Tibial nerve (tissue), 4 donors: ENCODE measurements around the gene BACE2.

Experiments
- CTCF ChIP-seq, 5 experiments: fragments of 200-600 bp in 3 of 5; fragments of 450-650 bp in 2 of 5; sonication (generic) in 3 of 5; IDR thresholded peaks; one replicate each; pipeline ENCODE4 v1.5.1; 2016 to 2019; ENCODE audit warnings: antibody characterized with exemption in 5 of 5, mild to moderate bottlenecking in 3 of 5, moderate library complexity in 2 of 5
- EP300 ChIP-seq, 2 donors: sonication (generic); formaldehyde crosslinking; IDR thresholded peaks; one replicate each; pipeline ENCODE4 v1.6.1; 2017; ENCODE audit warnings: antibody characterized with exemption in 2 of 2, mild to moderate bottlenecking in 1 of 2
- POLR2A ChIP-seq, 2 donors: fragments of 450-650 bp; IDR thresholded peaks; one replicate each; pipeline ENCODE4 v1.6.1; 2017; ENCODE audit warnings: antibody characterized with exemption in 2 of 2, mild to moderate bottlenecking in 2 of 2, moderate library complexity in 2 of 2

- no peak for TF ChIP-seq CTCF (IDR thresholded peaks at IDR 0.05)
- TF ChIP-seq EP300 (IDR thresholded peaks at IDR 0.05) = no peak
- TF ChIP-seq POLR2A (IDR thresholded peaks at IDR 0.05) = no peak
Measured at GRCh38 chr21:41232013-41232412, 64.1 kb downstream of the BACE2 start.
